GM18526 (cell line): ENCODE data around the gene SMYD2.

Source experiments
- POLR2A ChIP-seq: IDR thresholded peaks from 3 replicates; pipeline ENCODE4 v1.6.1; 2011; ENCODE audit not compliant: insufficient read length; ENCODE audit errors: extremely low read depth

Gene SMYD2

DNA sequence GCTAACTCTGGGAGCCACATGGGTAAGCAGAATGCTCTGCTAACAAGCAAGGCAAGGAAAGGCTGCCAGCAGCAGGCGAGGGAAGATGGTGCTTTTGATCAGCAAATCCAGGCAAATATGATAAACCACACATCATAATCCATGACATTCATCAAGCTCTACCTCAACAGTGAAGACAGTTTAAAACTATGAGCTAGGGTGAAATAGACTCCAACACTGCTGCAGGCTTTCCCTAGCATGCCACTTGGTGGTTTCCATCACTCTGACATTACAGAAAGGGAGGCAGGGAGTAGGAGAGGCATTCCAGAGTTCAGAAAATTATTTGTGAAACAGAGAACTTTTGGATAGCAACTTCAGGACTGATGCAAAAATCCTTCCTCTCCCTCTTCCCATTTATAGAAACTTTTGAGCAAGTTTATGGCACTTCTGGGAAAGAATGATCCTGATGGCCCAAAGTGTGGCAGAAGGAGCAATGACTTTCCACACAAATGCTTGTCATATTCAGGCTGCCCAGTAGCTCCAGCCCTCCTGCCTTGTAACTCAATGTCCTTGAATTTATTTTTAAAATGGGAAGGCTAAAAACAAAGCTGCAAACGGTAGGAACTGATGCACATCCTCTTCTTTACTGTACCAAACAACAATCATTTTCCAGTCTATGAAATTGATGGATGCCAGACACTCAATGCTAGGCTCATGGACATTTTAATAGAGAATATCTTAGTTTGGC lies 70.8 kb downstream of the SMYD2 start:
- TF ChIP-seq POLR2A: no peak

- TF ChIP-seq POLR2A: no peak
These were observed 71.9 kb downstream of the SMYD2 start for GRCh38 chr1:214352838-214353237.

- no peak for TF ChIP-seq POLR2A
These were observed 73.6 kb downstream of the SMYD2 start for GRCh38 chr1:214354440-214355148.

GRCh38 chr1:214360116-214360515 lies 79.2 kb downstream of the SMYD2 start:
- no peak for TF ChIP-seq POLR2A

GRCh38 chr1:214360525-214361164 lies 79.7 kb downstream of the SMYD2 start:
- no peak for TF ChIP-seq POLR2A

DNA sequence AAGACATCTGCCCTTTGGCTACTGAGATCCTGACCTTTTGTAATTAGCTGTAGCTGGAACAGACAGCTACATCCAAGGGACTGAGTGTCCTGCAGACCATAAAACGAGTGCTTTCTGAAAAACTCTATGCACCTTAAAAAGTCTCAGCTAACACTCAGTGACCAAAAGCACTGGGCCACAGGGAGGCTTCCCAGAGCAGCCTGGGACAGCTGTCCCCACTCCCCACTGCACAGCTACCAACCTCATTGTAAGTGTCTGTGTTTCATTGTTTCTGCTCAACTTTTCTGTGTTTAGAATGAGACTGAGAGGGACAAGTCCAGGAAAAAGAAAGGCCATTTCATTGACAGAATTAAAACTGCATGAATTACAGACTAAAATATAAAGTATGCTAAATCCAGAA lies 80.7 kb downstream of the SMYD2 start:
- no peak for TF ChIP-seq POLR2A

GRCh38 chr1:214362188-214362882 lies 81.4 kb downstream of the SMYD2 start:
- no peak for TF ChIP-seq POLR2A

- no peak for TF ChIP-seq POLR2A
These were observed 82.4 kb downstream of the SMYD2 start for GRCh38 chr1:214363386-214363785.

GRCh38 chr1:214364386-214364785 lies 83.4 kb downstream of the SMYD2 start:
- TF ChIP-seq POLR2A: no peak

DNA sequence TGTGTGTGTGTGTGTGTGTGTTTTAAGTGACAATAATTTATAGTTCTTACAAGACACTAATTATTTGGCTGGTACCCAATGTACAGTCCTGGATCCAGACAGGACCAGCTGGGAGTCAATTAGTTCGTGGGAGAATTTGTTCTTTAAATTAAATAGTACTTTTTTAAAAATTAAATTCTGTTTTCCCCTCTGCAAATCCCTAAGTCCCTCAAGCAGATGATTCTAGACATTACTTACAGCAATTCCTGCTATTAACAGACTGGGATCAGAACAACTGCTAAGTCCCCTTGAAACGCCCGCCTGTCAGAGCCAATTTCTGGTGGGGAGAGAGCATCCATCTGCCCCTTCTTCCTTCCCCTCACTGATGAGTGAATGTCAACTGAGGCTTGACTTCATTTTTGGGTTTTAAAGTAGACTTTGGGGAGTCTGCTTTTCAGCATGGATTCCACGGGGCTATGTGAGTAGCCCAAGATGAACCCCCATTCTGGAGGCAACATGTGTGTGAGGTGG lies 83.9 kb downstream of the SMYD2 start:
- TF ChIP-seq POLR2A: no peak

DNA sequence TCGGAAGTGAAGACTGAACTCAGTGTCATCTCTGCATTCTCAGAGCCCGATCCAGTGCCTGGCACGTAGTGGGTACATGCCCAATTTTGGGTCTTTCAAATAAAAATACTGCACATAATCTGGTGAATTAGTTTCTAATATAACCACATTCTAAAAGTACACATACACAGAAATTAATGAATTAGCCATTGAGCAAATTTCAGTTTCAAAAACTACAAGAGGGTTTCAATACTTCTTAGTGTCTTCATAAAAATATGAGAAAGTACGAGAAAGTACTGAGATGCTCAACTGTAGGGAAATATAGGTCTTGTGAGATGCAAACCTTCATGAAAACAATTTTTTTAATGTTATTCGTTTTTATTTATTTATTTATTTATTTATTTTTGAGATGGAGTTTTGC lies 86.9 kb downstream of the SMYD2 start:
- no peak for TF ChIP-seq POLR2A

DNA sequence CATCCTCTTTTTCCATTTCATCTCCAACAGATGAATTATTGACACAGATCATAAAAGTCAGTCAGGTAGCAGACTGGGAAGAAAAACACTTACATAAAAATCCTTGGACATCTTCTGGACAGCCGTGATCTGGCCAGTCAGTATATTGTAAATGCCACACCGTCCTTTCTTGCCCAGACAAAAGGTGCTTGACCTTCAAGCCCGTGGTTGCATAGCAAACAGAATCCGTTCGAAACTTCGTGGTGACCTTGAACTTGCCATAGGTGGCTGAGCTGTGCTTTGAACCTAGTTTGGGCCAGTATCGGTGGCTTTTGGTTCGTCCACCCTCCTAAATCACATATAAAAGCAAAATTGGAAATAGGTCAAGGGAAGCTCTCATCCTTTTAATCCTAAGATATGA lies 88.4 kb downstream of the SMYD2 start:
- no peak for TF ChIP-seq POLR2A

- no peak for TF ChIP-seq POLR2A
These were observed 89.7 kb downstream of the SMYD2 start for GRCh38 chr1:214370615-214371014.

DNA sequence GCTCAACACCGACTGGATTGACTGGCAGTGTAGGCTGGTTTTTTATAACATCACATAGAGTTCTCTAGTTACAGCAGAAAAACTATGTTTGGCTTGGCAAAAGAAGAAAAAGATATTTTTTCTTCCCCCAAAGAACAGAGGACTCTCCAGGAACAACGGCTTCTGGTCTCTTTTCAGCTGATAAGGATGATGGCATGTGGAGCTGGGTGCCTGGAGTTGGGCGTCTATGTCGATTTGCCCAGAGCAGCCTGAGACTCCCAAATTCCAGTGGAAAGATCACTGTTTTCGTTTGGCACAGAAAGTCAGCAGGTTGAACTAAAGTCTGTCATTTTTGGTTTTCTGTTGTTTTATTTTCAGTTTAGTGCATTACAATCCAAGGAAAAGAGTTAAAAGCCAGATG lies 91.1 kb downstream of the SMYD2 start:
- no peak for TF ChIP-seq POLR2A

- no peak for TF ChIP-seq POLR2A
These were observed 96.5 kb downstream of the SMYD2 start for GRCh38 chr1:214377485-214377884.
